ENCODE data around the gene TPM3. TPM values are rescaled to one million over a fixed set of nuclear protein-coding genes. Genes with fewer than 3 reads are reported as not detected.
"Not testable (repeated sequence)": the region's sequence is repeated elsewhere in the genome, so short reads cannot be mapped to it uniquely, and the experiment has no call there.

Gene TPM3
- total RNA-seq, 1 donor from 2014 or later, result 279 TPM

DNA sequence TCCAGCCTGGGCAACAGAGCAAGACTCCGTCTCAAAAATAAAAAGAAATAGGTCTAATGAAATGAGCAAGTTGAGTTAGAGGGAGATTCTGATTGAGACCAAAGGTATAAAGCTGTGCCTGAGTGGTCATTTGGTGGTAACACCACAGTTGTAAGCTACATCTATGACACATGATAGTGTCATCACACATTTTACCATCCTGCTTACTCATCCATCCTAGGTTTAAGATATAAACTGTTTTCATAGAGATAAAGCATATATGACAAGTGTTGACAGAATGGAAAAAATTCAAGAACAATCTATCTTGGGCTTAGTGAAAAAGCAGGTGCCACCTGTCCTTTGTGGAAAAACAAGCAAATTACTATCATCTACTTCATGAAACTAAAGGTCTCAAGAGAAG, 21.4 kb upstream of the TPM3 start:
- peaks cover 19% of the 10 kb centered on the region for H3K36me3 ChIP-seq (ENCODE audit: control insufficient read depth, insufficient read depth, low read length)
- no peak for FAIRE-seq
- TF ChIP-seq CTCF (IDR thresholded peaks at IDR 0.05; ENCODE audit: insufficient read depth, low read length, severe bottlenecking), result no peak
- H3K27me3 ChIP-seq (ENCODE audit: control insufficient read depth, insufficient read depth, low read length), result no peaks in the 10 kb centered on the region
- DNase-seq (ENCODE audit: low read depth), result peak; percentile 87
- no peak overlapping the region for H3K4me3 ChIP-seq (ENCODE audit: low read depth, low read length)

DNA sequence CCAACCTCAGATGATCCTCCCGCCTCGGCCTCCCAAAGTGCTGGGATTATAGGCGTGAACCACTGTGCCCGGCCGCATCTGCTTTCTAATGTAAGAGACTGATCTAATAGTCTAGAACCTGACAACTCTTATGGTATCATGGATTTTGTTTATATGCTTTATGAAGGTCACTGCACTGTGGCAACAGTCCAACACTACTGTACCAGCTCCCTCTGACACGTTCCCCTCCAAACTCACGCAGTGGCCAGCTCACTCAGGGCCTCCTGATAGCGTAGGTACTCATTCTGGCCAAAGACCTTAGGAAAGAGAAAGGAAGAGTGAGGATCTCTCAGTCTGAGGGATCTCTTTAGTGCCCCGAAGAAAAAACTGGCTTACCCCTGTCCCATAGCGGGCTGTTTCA, 20.2 kb upstream of the TPM3 start:
- DNase-seq (ENCODE audit: low read depth), result no peak
- H3K36me3 ChIP-seq (ENCODE audit: control insufficient read depth, insufficient read depth, low read length), result peaks cover 24% of the 10 kb centered on the region
- no peak for FAIRE-seq
- H3K4me3 ChIP-seq (ENCODE audit: low read depth, low read length), result no peak overlapping the region
- no peaks in the 10 kb centered on the region for H3K27me3 ChIP-seq (ENCODE audit: control insufficient read depth, insufficient read depth, low read length)
- no peak for TF ChIP-seq CTCF (IDR thresholded peaks at IDR 0.05; ENCODE audit: insufficient read depth, low read length, severe bottlenecking)

- H3K4me3 ChIP-seq (ENCODE audit: low read depth, low read length), result no peak overlapping the region
- FAIRE-seq (no peak), DNase-seq (ENCODE audit: low read depth) (no peak)
- TF ChIP-seq CTCF (IDR thresholded peaks at IDR 0.05; ENCODE audit: insufficient read depth, low read length, severe bottlenecking), result no peak
- H3K36me3 ChIP-seq (ENCODE audit: control insufficient read depth, insufficient read depth, low read length), result peaks cover 24% of the 10 kb centered on the region
- no peaks in the 10 kb centered on the region for H3K27me3 ChIP-seq (ENCODE audit: control insufficient read depth, insufficient read depth, low read length)
Observed at GRCh38 chr1:154208677-154209388, 16.9 kb upstream of the TPM3 start.

DNA sequence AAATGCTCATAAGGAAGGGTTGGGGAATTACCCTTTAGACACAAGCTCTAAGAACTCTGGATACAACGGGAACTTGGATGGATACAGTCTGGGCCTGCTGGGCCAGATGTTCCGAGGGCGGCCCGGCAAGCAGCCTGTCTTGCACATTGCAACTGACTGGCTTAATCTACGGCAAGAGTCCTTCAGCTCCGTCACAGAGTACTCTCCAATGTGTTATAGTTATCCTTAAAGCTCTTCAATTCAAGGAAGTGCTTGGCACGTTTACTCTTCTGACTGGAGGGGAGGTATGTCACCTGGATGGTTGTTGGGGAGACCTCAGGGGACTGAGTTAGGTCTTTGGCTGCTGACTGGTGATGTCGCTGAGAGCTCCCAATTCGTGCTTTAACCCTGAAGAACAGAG, 15.4 kb upstream of the TPM3 start:
- TF ChIP-seq CTCF (IDR thresholded peaks at IDR 0.05; ENCODE audit: insufficient read depth, low read length, severe bottlenecking), result no peak
- FAIRE-seq, result no peak
- no peak overlapping the region for H3K4me3 ChIP-seq (ENCODE audit: low read depth, low read length)
- no peak for DNase-seq (ENCODE audit: low read depth)
- H3K36me3 ChIP-seq (ENCODE audit: control insufficient read depth, insufficient read depth, low read length), result peaks cover 15% of the 10 kb centered on the region
- no peaks in the 10 kb centered on the region for H3K27me3 ChIP-seq (ENCODE audit: control insufficient read depth, insufficient read depth, low read length)

DNA sequence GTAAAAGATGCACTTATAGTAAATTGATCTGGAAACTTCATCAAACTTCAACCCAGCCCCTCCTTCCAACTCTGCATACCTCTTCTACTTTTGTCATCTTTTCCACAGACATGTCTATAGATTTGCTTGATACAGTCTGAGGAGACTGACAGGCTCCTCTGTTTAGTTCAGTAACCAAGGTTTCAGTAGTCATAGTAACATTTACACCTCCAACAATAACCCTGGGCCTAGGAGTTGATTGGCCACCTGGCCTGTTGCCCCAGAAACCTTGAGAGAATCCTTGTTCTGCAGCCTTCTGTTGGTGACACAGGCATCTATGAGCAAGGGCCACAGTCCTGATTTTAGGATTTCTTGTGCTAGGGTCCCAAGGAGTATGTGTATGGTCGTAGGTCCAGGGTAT, 14.3 kb upstream of the TPM3 start, which contains the start of gene CFAP141:
CFAP141 (minus strand) TSS at position 138 of the 400 bp plus-strand sequence; CDS start at position 112, 26 bp downstream.
- DNase-seq (ENCODE audit: low read depth) (peak; percentile 48), FAIRE-seq (no peak)
- Histone ChIP-seq H3K36me3 (ENCODE audit: control insufficient read depth, insufficient read depth, low read length) (peaks cover 11% of the 10 kb centered on the region), H3K27me3 (ENCODE audit: control insufficient read depth, insufficient read depth, low read length) (no peaks in the 10 kb centered on the region), H3K4me3 (ENCODE audit: low read depth, low read length) (no peak within 1 kb of the TSS)
- TF ChIP-seq CTCF (IDR thresholded peaks at IDR 0.05; ENCODE audit: insufficient read depth, low read length, severe bottlenecking), result no peak

DNA sequence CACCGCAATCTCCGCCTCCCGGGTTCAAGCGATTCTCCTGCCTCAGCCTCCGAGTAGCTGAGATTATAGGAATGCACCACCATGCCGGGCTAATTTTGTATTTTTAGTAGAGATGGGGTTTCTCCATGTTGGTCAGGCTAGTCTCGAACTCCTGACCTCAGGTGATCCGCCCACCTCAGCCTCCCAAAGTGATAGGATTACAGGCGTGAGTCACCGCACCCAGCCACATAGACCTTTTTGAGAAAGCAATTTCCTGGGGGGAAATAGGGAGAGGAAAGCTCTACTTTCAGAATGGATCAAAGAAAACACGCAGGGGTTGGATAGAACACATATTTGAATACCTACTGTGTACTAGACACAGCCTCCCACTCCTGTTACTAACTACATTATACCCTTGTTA, 13.9 kb upstream of the TPM3 start:
- peaks cover 11% of the 10 kb centered on the region for H3K36me3 ChIP-seq (ENCODE audit: control insufficient read depth, insufficient read depth, low read length)
- FAIRE-seq; H3K4me3 ChIP-seq (ENCODE audit: low read depth, low read length); H3K27me3 ChIP-seq (ENCODE audit: control insufficient read depth, insufficient read depth, low read length); DNase-seq (ENCODE audit: low read depth): not testable (repeated sequence)
